SU-DHL-6 (cell line): ENCODE measurements around the gene SLC25A18.

Source experiments
- H2AFZ ChIP-seq: fragments of 200-600 bp; sonication (generic); 2 replicates; pipeline ENCODE4 v1.6.1; 2014; ENCODE audit warnings: low read depth, mild to moderate bottlenecking, moderate library complexity, mixed read lengths, antibody characterized with exemption, low read length; ENCODE audit not compliant: severe bottlenecking
- H3F3A ChIP-seq: fragments of 200-600 bp; shearing (Covaris generic); 2 replicates; pipeline ENCODE4 v1.6.0; 2016; ENCODE audit warnings: antibody characterized with exemption, mild to moderate bottlenecking; ENCODE audit not compliant: insufficient read depth
- H3K27ac ChIP-seq: fragments of 200-600 bp; sonication (generic); 2 replicates; pipeline ENCODE4 v1.5.1; 2016; ENCODE audit warnings: low read depth, mild to moderate bottlenecking, low read length, moderate library complexity, mixed read lengths
- H3K27me3 ChIP-seq: fragments of 200-600 bp; sonication (generic), shearing (Covaris generic); 2 replicates; pipeline ENCODE4 v1.6.0; 2014; ENCODE audit warnings: mild to moderate bottlenecking, low read length
- H3K36me3 ChIP-seq: fragments of 200-600 bp; sonication (generic); 2 replicates; pipeline ENCODE4 v1.6.1; 2014; ENCODE audit warnings: mild to moderate bottlenecking, low read length, mixed read lengths
- H3K4me2 ChIP-seq: fragments of 300-600, 200-600 bp; shearing (Covaris generic), sonication (generic); 2 replicates; pipeline ENCODE4 v1.6.0; 2014; ENCODE audit warnings: low read length, low read depth, mild to moderate bottlenecking; ENCODE audit not compliant: poor library complexity, severe bottlenecking
- H3K4me3 ChIP-seq: fragments of 200-600 bp; sonication (generic); 2 replicates; pipeline ENCODE4 v1.5.1; 2014; ENCODE audit warnings: antibody characterized with exemption, low read length, mild to moderate bottlenecking, mixed read lengths; ENCODE audit not compliant: insufficient read depth, poor library complexity, severe bottlenecking
- H3K79me2 ChIP-seq: fragments of 200-600 bp; sonication (generic); 2 replicates; pipeline ENCODE4 v1.6.1; 2014; ENCODE audit warnings: mild to moderate bottlenecking, low read length, moderate library complexity; ENCODE audit not compliant: insufficient read depth
- H3K9ac ChIP-seq: fragments of 200-600 bp; sonication (generic); 2 replicates; pipeline ENCODE4 v1.7.0; 2014; ENCODE audit warnings: mild to moderate bottlenecking, low read length
- H3K9me2 ChIP-seq: fragments of 200-600 bp; sonication (generic); replicated peaks from 2 replicates; pipeline ENCODE4 v1.6.1; 2014; ENCODE audit warnings: low read length; ENCODE audit not compliant: insufficient read depth
- H3K9me3 ChIP-seq: fragments of 200-600 bp; sonication (generic); 2 replicates; pipeline ENCODE4 v1.6.1; 2014; ENCODE audit warnings: low read length, mixed read lengths; ENCODE audit not compliant: insufficient read depth
- H4K20me1 ChIP-seq: fragments of 200-600 bp; sonication (generic); 2 replicates; pipeline ENCODE4 v1.6.1; 2014; ENCODE audit warnings: low read depth, mild to moderate bottlenecking, antibody characterized with exemption, low read length, moderate library complexity, mixed read lengths
- CTCF ChIP-seq: fragments of 200-600 bp; sonication (generic); IDR thresholded peaks from one replicate; pipeline ENCODE4 v1.5.1; 2017; ENCODE audit warnings: antibody characterized with exemption, mild to moderate bottlenecking, low read length, moderate library complexity; ENCODE audit not compliant: insufficient read depth, poor library complexity, severe bottlenecking
- EZH2phosphoT487 ChIP-seq: fragments of 200-600 bp; sonication (generic), shearing (Covaris generic); conservative IDR thresholded peaks from 2 replicates; pipeline ENCODE4 v1.6.1; 2018; ENCODE audit warnings: mild to moderate bottlenecking, antibody characterized with exemption, low read length, moderate library complexity, mixed read lengths

SLC25A18 gene

GRCh38 chr22:17581056-17581455 lies 17.8 kb downstream of the SLC25A18 start:
- H3K36me3 ChIP-seq, result no peaks in the 10 kb centered on the region
- TF ChIP-seq CTCF, result no peak
- TF ChIP-seq EZH2phosphoT487, result no peak
- H4K20me1 ChIP-seq, result no peaks in the 10 kb centered on the region
- H2AFZ ChIP-seq, result no peak overlapping the region
- no peak overlapping the region for H3K9ac ChIP-seq
- no peaks in the 10 kb centered on the region for H3K9me3 ChIP-seq
- no peak overlapping the region for H3K4me2 ChIP-seq
- no peaks in the 10 kb centered on the region for H3K79me2 ChIP-seq
- H3K9me2 ChIP-seq, result no peaks in the 10 kb centered on the region
- H3F3A ChIP-seq, result no peaks in the 10 kb centered on the region
- no peak overlapping the region for H3K27ac ChIP-seq
- no peaks in the 10 kb centered on the region for H3K27me3 ChIP-seq
- H3K4me3 ChIP-seq, result no peak overlapping the region

GRCh38 chr22:17581631-17582030 lies 18.3 kb downstream of the SLC25A18 start:
- no peaks in the 10 kb centered on the region for H3K36me3 ChIP-seq
- H3K9me2 ChIP-seq, result no peaks in the 10 kb centered on the region
- no peaks in the 10 kb centered on the region for H3F3A ChIP-seq
- H3K4me2 ChIP-seq, result no peak overlapping the region
- no peaks in the 10 kb centered on the region for H3K9me3 ChIP-seq
- H3K79me2 ChIP-seq, result no peaks in the 10 kb centered on the region
- TF ChIP-seq EZH2phosphoT487 (no peak), CTCF (no peak)
- H4K20me1 ChIP-seq, result no peaks in the 10 kb centered on the region
- no peaks in the 10 kb centered on the region for H3K27me3 ChIP-seq
- H3K9ac ChIP-seq, result no peak overlapping the region
- no peak overlapping the region for H3K4me3 ChIP-seq
- H2AFZ ChIP-seq, result no peak overlapping the region
- H3K27ac ChIP-seq, result no peak overlapping the region

- H3K9me2 ChIP-seq, result no peaks in the 10 kb centered on the region
- no peaks in the 10 kb centered on the region for H3K9me3 ChIP-seq
- no peak overlapping the region for H3K9ac ChIP-seq
- H2AFZ ChIP-seq, result no peak overlapping the region
- TF ChIP-seq EZH2phosphoT487 (no peak), CTCF (no peak)
- H3K79me2 ChIP-seq, result no peaks in the 10 kb centered on the region
- no peaks in the 10 kb centered on the region for H3K36me3 ChIP-seq
- H3K27ac ChIP-seq, result no peak overlapping the region
- H3F3A ChIP-seq, result no peaks in the 10 kb centered on the region
- no peak overlapping the region for H3K4me3 ChIP-seq
- no peaks in the 10 kb centered on the region for H4K20me1 ChIP-seq
- no peak overlapping the region for H3K4me2 ChIP-seq
- H3K27me3 ChIP-seq, result no peaks in the 10 kb centered on the region
Observed at GRCh38 chr22:17583151-17583550, 19.9 kb downstream of the SLC25A18 start.
